ENCODE data around the gene DISC1.

Gene DISC1

DNA sequence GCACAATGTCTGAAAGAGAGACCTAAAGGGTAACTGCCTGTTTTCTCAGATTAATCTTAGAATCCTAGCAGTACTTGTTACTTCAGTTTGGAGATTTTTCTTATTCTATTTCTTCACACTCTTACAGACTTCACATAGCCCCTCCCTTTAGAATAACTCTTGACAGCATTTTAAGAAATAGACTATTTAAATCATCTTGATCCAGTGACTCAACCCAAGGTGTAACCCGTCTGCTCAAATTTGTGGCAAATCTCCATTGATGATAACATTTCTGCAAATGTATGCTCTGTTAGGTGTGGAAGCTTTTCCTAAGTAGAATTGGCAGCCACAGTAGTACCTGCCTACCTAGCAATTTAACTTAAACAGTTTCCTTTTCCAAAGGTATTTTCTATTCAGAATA is 391.2 kb downstream of the DISC1 start:
- in situ Hi-C loops (cut with MboI; ENCODE audit: low sequenced_read_pairs), result no loop called here

DNA sequence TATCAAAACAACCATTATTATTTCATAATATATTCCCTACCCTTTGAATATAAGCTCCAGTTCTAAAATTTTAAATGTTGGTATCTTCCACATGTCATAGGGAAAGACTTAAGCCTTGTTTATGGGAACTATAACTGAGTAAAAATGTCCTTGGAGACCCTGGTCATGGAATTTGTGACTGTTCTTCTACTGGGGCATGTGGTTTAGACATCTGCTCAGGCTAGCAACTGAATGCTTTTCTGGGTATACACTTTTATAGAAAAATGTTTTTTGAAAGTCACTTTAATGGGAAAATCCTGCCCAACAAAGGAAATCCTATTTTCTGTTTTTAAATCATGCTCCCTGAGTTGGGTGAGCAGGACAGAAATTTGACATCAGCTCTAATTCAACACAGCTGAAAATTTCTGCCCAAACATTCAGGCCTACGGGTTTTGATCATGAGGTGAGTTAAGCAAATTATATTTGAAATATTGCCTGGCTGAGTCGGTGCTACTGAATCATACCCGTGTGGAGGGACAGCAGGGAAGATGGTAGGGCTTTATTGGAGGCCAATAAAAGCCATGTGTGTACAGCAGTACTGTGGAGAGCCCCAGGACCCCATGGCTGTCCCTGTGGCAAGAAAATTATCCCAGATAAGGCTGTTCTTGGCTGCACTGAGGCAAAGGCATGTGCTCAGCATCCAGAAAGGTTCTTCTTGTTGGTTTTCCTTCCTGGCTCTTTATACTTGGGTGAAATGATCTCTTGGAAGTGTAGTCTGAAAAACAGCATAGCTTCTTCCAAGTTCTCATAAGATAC is 391.8 kb downstream of the DISC1 start:
- in situ Hi-C loops (cut with MboI; ENCODE audit: low sequenced_read_pairs), result no loop called here

DNA sequence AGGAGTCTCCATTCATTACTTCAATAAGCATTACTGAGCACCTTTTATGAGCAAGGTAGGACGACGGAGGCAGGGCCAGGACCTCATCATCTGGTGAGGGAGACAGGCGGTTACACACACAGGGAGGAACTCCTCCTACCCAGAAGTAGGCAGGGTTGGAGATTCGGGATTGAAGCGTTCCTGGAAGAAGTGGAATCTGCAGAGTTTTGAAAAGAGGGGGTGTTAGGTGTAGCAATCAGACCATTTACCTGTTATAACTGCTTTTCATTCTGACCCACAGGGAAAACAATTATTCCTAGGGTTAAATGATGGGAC is 392.4 kb downstream of the DISC1 start:
- in situ Hi-C loops (cut with MboI; ENCODE audit: low sequenced_read_pairs), result no loop called here

DNA sequence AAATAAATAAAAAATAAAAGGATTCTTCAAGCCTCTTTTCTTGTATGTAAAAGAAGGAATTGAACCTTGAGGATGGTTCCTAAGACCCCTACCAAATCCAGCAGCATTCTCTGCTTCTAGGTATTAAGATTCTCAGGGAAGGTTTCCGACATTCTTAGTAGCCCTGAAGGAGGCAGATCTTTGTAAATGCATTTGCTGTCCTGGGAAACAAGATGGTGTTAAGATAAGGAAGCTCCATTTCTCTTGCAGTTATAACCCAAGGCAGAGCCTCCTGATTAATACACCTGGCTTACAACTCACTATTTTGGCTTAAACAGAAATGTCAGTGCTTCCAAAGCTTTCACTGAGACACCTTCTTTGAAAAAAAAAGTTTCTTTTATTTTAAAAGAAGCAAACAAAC is 393.8 kb downstream of the DISC1 start:
- in situ Hi-C loops (cut with MboI; ENCODE audit: low sequenced_read_pairs), result no loop called here

DNA sequence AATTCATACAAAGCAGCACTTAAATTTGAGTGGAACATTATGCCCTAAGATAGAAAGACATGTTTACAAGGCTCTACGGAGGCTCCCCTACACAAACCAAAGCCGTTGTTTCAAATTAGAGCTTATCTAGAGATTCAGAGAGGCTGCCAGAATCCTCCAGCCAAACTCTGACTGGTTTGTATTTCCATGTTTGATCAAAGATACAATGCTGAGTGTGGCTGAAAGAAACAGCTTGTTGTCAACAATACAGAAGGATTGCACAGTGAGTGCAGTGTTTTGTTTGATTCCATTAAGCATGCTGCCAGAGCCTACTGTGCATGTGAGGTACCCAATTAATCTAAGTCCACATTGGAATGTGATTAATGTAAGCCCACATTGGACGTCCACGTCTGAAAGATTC is 402.7 kb downstream of the DISC1 start:
- in situ Hi-C loops (cut with MboI; ENCODE audit: low sequenced_read_pairs), result no loop called here

DNA sequence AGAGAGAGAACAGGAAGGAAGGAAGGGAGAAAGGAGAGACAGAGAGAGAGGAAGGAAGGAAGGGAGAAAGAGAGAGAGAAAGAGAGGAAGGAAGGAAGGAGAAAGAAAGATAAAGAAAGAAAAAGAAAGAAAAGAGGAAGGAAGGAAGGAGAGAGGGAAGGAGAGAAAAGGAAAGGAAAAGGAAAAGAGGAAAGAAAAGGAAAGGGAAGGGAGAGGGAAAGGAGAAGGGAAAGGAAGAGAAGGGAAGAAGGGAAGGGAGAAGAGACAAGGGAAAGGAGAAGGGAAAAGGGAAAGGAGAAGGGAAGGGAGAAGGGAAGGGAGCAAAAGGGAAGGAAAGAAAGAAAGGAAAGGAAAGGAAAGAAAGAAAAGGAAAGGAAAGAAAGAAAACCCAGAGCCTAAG is 404.6 kb downstream of the DISC1 start:
- in situ Hi-C loops (cut with MboI; ENCODE audit: low sequenced_read_pairs), result no loop called here

DNA sequence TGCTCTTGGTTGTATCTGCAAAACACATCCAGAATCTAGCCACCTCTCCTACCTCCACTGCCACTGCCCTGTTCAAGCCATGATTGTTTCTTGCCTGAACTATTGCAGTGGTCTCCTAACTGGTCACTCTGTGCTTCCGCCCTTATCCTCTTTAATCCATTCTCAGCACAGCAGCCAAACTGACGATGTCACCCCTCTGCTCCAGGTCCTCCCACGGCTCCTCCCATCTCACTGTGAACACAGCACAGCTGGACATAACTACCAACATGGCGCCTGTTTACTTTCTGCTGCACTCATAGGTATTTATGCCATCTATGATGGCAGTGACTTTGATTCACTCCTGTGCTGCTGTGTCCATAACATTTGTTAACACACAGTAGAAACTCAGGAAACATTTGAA is 406.7 kb downstream of the DISC1 start:
- in situ Hi-C loops (cut with MboI; ENCODE audit: low sequenced_read_pairs), result no loop called here

DNA sequence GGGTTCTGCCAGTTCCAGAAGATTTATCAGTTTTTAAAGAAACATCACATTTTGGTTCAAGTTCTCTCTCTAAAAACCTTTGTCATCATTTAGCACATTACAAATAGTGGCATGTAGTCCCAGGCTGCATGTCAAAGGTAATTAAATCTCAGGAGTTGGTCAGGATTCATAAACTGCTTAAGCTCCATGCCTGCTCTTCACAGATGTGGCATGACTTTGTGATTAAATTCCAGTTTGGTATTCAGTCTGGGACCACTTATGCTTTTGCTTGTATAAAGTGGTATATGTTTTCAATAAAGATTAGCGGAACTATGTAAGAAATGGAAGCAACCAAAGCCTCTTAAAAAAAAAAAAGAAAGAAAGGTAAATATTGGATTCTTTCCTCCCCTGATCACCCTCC is 408.0 kb downstream of the DISC1 start:
- in situ Hi-C loops (cut with MboI; ENCODE audit: low sequenced_read_pairs), result no loop called here

DNA sequence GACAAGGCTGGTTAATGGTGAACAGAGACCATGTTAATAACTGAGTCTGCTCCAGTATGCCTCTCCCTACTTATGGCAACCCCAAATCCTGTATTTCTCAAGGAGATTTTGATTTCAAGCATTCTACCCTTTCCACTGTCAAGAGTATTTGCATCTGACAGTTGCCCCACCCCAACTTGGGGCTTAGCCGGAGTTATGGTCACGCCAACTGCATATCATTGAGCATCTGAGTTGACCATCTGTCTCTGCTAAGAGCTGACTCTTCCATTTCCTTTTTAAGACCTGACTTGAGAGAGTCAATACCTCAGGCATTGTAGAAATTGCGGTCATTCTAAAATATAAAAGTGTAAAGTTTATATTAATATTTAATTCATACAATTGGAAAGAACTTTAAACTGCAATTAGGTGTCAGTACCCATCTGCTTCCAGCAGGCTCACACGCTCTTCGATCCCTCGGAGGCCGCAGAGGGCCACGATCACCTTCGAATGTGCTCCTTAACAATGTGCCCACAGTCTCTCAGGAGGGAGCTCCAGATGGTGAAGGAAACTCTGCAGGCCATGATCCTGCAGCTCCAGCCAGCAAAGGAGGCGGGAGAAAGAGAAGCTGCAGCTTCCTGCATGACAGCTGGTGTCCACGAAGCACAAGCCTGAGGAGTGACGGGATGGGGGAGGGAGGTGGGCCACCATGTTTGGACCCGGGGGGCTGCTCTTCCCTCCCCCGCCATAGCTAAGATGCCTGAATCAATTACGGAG is 409.8 kb downstream of the DISC1 start:
- in situ Hi-C loops (cut with MboI; ENCODE audit: low sequenced_read_pairs), result no loop called here

DNA sequence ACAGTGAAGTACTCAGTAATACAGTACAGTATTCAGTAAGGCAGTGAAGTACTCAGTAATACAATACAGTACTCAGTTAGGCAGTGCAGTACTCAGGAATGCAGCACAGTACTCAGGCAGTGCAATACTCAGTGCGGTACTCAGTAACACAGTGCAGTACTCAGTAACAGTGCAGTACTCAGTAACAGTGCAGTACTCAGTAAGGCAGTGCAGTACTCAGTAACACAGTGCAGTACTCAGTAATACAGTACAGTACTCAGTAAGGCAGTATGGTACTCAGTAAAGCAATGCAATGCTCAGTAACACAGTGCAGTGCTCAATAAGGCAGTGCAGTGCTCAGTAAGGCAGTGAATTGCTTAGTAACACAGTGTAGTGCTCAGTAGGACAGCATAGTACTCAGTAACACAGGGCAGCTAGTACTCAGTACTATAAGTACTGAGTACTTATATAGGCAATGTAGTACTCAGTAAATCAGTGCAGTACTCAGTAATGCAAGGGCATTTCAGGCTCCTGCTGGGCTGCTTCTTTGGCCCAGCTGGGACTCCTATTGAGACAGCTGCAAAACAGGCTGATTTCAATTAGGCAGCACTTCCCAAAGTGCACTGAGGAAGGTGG is 411.3 kb downstream of the DISC1 start:
- in situ Hi-C loops (cut with MboI; ENCODE audit: low sequenced_read_pairs), result no loop called here

DNA sequence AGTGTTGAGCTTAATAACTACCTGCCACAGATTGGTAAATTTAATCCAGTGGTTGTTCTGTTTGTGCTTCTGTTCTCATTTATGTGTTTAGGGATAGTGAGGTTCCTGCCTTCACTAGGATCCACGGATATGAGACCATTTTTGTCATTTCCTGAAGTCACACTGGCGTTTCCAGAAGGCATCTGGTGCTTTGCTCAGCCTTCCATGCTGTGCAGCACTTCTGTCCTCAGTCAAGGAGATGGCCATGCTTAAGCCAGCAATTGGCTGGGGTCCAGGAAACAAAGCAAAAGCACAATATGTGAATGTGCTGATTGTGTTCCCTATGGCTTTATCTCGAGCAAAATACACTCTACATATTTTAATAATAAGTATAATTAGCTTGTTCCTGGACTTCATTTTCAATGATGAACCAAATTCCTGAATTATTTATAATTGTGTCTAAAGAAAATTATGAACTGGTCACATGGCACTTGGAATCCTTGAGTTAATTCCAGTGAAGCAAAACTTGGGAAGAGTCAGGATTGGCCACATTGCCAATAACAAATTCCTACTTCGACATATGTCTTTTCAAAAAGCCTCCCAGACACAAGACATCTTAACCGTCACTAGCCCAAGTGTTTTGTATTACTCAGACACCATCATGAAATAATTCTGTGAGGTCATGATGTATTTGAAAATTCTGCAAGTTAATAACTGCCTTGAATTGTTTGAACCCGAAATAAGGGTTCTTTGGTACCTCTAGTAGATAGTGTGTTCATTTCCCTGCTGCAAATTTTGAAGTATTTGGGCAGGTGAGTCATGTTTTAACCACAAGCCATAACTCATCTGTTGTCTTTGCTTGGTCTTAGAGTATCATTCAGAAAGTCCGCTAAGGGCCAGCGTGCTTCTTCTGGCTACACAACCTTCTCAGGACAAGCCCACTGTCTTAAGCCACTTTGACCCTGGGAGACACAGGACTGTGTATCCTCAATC is 412.4 kb downstream of the DISC1 start:
- in situ Hi-C loops (cut with MboI; ENCODE audit: low sequenced_read_pairs), result no loop called here

DNA sequence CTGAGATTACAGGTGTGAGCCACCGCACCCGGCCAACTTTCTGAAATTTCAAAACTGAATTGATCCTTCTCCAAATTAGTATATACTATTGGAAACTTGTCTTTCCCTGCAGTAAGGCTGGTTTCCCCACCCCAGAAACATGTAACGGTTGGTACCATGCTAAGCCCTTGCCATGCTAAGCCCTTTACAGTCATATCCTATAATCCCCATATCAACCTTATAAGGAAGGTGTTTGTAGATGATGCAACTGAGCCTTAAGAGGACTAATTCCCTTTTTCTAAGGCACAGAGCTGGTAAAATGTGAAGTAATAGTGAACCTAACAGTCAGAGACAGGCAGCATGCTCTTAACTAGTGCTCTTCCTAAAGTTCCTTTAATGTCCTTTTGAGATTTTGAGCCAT is 413.7 kb downstream of the DISC1 start:
- in situ Hi-C loops (cut with MboI; ENCODE audit: low sequenced_read_pairs), result no loop called here

DNA sequence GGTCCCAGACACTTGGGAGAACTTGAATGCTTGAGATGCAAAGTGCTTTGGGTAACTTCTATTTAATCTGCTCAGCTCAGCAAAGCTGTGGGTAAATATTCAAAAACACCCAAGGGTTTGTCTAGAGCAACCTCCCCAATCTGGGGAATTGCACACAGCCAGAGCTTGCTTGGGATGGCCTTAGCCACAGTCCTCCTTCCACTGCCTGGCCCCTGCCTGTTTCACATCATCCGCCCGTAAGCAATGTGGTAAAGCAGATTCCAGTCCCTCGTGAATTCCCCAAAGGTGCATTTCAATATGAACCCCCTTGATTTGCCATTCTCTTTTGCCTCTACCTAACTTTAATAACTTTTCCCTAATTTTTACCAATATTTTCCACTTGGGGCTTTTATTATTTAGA is 418.1 kb downstream of the DISC1 start:
- in situ Hi-C loops (cut with MboI; ENCODE audit: low sequenced_read_pairs), result no loop called here

DNA sequence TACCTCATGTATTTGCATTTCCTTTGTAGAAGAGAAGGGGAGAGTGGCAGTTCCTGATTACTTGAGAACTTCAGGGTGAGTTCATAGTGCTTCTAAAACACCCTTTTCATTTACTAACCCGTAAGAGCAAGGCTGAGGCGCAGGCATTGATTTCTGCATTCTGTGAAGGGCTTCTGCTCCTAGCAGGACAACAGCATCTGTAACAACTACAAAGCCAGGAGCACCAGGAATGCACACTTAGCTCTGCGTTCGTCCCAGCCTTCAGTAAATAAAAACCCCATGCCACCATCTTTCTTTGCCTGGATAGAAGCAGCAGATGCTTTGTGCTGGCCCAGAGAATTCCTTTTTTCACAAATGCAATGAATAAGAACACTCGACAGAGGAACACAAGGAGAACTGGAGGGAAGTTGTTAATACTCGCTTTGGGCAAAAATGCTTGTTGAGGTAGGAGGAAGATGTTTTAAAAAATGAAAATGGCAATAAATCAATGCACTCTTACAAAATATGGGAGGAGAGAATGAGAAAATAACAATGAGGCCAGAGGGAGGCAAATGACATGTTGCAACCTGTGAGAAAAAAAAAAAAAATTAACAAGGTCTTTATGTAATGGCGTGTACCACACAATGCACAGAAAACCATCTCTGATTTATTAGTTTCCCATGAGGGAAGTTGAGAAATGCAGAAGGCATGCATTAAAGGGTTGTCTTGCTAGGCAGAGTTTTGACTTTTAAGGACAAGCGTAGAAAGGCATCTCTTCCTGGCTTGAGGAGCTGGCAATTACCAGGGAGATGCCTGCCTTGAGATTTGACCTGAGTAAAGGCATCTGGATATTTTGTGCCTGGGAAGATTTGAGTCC is 418.8 kb downstream of the DISC1 start:
- in situ Hi-C loops (cut with MboI; ENCODE audit: low sequenced_read_pairs), result no loop called here

DNA sequence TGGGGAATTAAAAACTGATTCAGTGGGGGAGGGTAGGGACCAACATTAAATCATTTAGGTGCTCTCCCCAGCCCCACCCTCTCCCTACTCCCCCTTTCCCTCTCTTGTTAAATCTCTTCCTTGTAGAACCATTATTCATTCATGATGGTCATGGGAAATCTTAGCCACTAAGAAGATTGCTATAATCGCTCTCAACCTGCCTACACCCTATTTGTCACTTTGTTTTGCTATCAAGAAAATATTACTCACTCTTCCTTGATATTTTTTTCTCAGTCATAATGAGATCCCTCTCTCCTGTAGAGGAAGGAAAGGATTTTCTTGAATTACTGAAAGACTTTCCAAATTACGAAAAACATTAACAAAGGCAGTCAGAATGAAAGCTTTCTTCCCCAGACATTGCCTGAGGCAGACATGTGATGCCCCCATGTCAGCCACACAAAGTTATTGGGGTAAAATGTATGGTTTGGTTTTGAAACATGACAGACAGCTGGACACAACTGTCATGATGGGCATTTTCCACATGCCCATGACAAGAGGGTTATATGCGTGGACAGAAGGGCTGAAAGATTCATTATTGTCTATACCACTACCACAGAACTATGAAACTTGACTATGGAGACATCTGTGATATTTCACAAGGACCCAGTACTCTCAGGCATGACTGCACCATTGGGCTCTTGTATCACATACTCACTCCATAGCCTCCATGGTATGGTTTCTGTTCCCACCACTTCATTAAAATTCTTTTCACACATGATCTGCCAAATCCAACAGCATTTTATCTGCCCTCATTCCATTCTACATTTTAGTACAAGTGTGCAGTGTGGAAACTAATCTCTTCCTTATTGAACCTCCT is 420.1 kb downstream of the DISC1 start:
- in situ Hi-C loops (cut with MboI; ENCODE audit: low sequenced_read_pairs), result no loop called here

DNA sequence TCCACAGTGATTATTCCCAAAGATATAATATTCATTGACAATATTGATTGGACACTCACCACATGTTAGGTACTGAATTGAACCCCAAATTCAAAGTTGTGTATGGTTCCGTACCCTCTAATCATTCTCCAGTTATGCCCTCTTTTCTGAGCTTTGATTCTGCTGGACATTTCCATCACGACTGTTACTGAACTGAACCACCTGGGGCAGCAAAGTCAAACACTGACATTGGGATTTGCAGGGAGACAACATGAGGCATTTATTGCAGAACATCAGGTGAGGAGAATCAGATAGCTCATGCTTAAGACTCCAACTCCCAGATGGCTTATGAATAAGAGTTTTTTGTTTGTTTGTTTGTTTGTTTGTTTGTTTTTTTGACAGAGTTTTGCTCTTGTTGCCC is 420.9 kb downstream of the DISC1 start:
- in situ Hi-C loops (cut with MboI; ENCODE audit: low sequenced_read_pairs), result no loop called here

DNA sequence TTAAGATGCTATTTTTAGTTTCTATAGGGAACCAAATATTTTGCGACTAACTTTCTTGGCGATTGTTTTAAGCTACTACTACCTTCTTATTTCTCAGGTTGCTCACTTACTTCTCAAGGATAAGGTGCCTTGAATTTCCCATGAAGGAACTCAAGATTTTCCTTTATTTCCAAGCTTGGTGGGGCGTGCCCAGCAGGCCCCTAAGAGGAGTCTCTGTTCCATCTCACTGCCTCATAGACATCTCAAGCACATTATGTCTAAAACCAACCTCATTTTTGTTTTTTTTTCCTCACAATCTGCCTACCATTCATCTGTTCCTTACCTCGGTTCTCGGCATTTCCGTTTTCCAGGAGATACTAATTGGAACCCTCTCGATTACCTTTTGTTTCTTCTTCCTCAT is 421.9 kb downstream of the DISC1 start:
- in situ Hi-C loops (cut with MboI; ENCODE audit: low sequenced_read_pairs), result no loop called here

DNA sequence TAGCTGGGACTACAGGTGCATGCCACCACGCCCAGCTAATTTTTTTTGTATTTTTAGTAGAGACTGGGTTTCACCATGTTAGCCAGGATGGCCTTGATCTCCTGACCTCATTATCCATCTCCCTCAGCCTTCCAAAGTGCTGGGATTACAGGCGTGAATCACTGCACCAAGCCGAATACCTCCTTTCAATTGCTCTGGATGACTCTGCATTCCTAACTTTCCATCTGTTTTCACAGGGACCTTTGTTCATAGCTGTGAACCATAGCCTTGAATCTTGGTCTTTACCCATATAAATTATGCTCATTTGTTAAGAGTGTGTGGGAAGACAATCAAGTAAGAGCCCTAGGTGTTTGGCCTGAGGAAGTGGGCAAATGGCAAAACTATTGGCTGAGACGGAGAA is 422.7 kb downstream of the DISC1 start:
- in situ Hi-C loops (cut with MboI; ENCODE audit: low sequenced_read_pairs), result no loop called here

DNA sequence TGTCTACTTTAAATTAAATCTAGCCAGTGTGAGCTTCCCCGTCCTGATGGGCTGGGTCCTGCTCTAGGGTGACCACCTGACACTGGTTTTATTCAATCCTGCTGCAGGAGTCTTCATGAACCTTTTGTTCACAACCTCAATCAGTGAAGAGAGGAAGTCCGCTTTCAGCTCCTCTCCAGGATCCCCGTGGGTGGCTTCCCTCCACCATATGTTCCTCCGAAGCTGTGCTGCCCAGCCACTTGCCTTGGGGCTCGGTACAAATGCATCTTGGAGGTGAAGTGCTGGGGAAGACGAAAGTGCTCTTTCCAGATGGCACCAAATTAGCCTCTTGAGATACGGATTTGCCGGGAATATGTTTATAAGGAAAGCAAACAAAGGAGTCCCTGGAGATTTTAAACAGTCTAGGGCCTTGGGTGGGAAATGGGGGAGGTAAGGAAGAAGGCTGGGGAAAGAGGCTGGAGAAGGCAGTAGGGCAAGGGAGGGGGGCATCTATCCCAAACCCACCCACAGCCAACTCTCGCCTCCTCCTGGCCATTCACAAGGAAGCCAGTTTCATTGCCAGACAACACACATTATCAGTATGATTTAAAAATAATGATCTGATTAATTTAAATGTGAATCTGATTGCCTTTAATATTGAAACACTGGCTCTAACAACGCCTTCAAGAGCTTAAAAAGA is 430.8 kb downstream of the DISC1 start:
- in situ Hi-C loops (cut with MboI; ENCODE audit: low sequenced_read_pairs), result no loop called here

All from HL-60/S4 treated with retinoic acid at 250 ng/mL for 4 days and 3 days (cell line).